Transverse colon (tissue), 4 donors: ENCODE results near the gene C19orf81.

ENCODE experiments used
- CTCF ChIP-seq, 5 experiments: fragments of 200-600 bp in 3 of 5; fragments of 450-650 bp in 2 of 5; sonication (generic) in 3 of 5; IDR thresholded peaks; 1 replicate in 2 of 5; 2 replicates in 3 of 5; pipeline ENCODE4 v1.5.1; 2016 to 2017; ENCODE audit warnings: antibody characterized with exemption in 5 of 5, inconsistent platforms in 3 of 5, mild to moderate bottlenecking in 2 of 5, moderate library complexity in 1 of 5
- EP300 ChIP-seq: sonication (generic); formaldehyde crosslinking; IDR thresholded peaks from one replicate; pipeline ENCODE4 v1.6.1; 2017; ENCODE audit warnings: antibody characterized with exemption, low read depth
- POLR2A ChIP-seq: fragments of 450-650 bp; IDR thresholded peaks from one replicate; pipeline ENCODE4 v1.6.1; 2016; ENCODE audit warnings: antibody characterized with exemption, mild to moderate bottlenecking, moderate library complexity
- POLR2AphosphoS5 ChIP-seq, 3 donors: sonication (generic); formaldehyde crosslinking; IDR thresholded peaks; one replicate each; pipeline ENCODE4 v1.6.1; 2016; ENCODE audit warnings: antibody characterized with exemption in 3 of 3

- no peak for TF ChIP-seq CTCF (IDR thresholded peaks at IDR 0.05)
- TF ChIP-seq POLR2A = no peak
- TF ChIP-seq POLR2AphosphoS5 (IDR thresholded peaks at IDR 0.05) = no peak
- no peak for TF ChIP-seq EP300
Observed at GRCh38 chr19:50651174-50651573, 1.9 kb downstream of the C19orf81 start.
